ENCODE measurements around the gene RPS6KA5.
"Not testable (repeated sequence)": the region's sequence is repeated elsewhere in the genome, so short reads cannot be mapped to it uniquely, and the experiment has no call there.

The RPS6KA5 gene

GRCh38 chr14:91060351-91061055 lies at the start of gene RPS6KA5:
Gene RPS6KA5, minus strand, starts transcription at chr14:91060641. Its CDS starts 207 bp downstream, at chr14:91060434.
- peak; percentile 100 for DNase-seq

GRCh38 chr14:91108941-91109611 lies 48.6 kb upstream of the RPS6KA5 start:
- no peak for DNase-seq

GRCh38 chr14:91103116-91103515 lies 42.7 kb upstream of the RPS6KA5 start:
- peak in 1 of 2 donors; percentile 52 for DNase-seq

GRCh38 chr14:91100102-91100501 lies 39.7 kb upstream of the RPS6KA5 start:
- DNase-seq: no peak

DNA sequence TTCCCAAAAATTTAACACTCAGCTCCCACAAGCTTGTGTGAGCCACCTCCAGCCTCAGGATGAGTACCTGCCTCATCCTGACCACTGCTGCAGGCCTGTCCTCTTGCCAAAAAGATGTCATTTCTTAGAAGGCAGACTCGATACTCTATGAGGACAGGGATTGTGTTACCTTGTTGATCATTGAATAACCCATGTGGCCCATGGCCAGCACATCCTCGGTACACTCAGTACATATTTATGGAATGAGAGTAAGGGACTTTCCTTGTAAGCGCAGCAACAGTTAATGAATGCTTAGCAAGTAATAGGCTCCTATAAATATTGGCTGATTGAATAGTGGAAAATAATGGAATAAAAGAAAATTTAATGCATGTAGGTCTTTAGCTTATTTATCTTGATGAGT lies 38.1 kb upstream of the RPS6KA5 start:
- no peak for DNase-seq

GRCh38 chr14:91097657-91098056 lies 37.2 kb upstream of the RPS6KA5 start:
- not testable (repeated sequence) for DNase-seq

DNA sequence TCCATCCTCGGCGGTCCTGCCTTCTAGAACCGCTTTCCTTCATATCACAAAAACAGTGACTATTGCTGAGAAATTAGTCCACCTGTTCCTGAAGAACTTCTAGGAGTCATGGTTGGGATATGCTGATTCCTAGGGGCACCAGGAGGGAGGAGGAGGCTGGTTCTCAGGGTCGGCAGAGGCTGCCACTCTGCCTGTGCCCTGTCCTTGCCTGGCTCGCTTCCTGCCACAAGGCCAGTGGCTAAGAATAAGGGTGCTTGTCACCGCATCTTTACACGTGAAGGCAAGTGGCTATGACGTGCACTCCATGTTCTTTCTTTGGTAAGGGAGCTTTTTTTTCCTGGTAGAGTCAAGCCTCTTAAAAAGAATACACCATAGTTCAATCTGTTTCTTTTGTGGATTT lies 34.7 kb upstream of the RPS6KA5 start:
- DNase-seq: no peak

- DNase-seq: no peak
These were observed 34.3 kb upstream of the RPS6KA5 start for GRCh38 chr14:91094772-91095171.

DNA sequence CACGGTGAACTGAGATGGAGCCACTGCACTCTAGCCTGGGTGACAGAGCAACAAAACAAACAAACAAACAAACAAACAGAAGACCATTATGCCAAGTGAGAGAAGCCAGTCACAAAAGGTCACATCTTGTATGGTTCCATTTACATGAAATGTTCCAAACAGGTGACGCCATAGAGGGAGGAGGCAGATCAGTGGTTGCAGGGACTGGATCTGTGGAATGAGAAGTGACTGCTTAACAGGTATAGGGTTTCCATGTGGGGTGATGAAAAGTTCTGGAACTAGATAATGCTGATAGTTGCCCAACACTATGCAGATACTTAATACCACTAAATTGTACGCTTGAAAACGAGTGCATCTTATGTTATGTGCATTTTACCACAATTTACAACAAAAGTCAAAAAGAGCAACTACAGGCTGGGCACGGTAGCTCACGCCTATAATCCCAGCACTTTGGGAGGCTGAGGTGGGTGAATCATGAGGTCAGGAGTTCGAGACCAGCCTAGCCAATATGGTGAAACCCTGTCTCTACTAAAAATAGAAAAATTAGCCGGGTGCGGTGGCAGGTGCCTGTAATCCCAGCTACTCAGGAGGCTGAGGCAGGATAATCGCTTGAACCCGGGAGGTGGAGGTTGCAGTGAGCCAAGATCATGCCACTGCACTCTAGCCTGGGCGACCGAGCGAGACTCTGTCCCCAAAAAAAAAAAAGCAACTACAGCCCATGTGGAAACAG lies 33.5 kb upstream of the RPS6KA5 start:
- not testable (repeated sequence) for DNase-seq

GRCh38 chr14:91092073-91092472 lies 31.6 kb upstream of the RPS6KA5 start:
- DNase-seq: no peak

DNA sequence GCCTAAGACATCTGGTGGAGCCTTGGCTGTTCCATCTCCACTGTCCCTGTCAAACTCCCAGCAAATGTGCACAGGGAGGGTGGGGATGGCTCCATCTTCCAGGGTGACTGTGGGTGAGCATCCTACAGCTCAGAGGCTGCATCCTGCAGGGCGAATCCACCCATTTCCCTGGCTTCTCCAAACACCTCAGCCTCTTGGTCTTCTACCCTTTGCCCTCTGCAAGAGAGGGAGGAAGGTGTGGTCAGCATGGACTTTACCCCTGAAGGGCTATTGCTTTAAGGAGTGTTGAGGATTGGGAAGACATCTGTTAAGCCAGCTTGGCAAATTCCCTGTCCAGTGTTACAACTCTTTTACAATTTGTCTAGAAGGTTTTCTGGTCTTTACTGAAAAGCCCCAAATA lies 30.3 kb upstream of the RPS6KA5 start:
- no peak for DNase-seq

- no peak for DNase-seq
These were observed 29.6 kb upstream of the RPS6KA5 start for GRCh38 chr14:91089958-91090535.

DNA sequence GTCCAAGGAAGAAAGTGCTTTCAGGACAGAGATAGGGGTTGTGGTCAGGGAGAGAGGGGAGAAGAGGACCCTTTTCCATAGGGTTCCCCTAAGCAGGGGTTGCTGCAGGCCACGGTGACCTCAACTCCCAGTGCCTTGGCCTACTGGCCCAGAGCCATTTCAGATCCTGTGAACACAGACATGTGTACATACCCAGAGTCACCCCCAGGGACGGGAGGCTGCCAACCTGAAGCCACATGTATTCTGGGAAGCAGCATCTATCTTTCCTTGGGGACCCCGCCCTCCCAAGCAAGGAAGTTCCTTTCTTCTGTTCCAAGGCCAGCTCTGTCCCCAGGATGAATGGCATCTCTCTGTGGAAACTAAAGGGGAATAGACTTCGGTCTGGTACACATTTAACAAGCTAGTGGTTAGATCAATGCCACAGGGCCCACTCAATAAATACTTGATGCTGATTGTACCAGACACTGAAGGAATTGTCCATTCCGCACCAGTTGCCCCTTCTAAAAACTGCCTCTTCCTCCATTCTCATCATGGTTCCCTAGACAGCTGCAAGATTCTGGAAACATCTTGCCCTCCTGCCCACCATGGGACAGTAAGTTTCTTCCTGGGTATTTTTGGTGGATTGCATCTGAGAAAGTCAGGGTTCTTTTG lies 28.3 kb upstream of the RPS6KA5 start:
- no peak for DNase-seq

DNA sequence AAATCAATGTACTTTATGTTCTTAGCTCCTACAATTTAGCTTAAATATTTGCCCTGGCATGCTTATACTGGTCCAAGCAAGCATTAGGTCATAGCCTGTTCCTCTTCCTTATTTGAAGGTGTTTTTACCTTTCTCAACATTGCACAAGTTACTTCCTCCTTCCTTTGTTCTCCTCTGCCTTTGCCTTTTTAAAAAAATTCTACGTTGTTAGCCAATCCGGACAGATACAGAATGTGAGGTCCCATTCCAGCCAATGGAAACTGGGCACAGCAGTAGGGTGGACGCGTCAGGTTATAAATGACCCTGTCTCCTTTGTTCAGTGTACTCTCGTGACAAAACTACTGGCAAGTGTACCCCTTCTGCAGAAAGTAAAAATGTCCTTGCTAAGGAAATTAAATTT lies 27.0 kb upstream of the RPS6KA5 start:
- not testable (repeated sequence) for DNase-seq

- DNase-seq: no peak
These were observed 24.1 kb upstream of the RPS6KA5 start for GRCh38 chr14:91084516-91084915.

DNA sequence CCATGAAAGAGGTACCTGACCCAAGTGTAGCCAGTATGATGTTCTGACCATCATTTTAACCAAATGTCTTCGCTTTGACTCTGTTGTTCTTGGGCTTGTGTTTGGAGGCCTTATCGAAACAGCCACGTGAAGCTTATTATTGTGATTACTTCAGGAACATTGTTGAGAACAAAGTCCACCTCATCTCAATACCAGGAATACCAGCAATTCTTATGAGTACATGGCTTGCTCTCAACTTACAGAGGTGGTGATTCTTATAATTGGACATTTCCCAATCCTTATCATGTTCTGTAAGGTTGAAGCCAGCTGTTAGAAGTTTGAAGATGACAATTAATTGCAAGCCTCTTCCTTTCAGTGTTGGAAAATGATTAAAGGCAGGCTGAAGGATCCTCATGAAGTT lies 21.8 kb upstream of the RPS6KA5 start:
- DNase-seq: no peak

DNA sequence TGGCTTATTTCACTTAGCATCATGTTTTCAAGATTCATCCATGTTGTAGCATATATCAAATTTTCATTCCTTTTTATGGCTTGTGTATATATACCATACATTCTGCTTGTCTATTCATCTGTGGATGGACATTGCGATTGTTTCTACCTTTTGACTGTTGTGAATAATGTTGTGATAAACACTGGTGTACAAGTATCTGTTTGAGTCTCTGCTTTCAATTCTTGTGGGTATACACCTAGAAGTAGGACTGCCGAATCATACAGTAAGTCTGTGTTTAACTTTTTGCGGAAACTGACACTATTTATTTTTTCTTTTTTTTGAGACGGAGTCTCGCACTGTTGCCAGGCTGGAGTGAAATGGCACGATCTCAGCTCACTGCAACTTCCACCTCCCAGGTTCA lies 19.6 kb upstream of the RPS6KA5 start:
- no peak for DNase-seq

DNA sequence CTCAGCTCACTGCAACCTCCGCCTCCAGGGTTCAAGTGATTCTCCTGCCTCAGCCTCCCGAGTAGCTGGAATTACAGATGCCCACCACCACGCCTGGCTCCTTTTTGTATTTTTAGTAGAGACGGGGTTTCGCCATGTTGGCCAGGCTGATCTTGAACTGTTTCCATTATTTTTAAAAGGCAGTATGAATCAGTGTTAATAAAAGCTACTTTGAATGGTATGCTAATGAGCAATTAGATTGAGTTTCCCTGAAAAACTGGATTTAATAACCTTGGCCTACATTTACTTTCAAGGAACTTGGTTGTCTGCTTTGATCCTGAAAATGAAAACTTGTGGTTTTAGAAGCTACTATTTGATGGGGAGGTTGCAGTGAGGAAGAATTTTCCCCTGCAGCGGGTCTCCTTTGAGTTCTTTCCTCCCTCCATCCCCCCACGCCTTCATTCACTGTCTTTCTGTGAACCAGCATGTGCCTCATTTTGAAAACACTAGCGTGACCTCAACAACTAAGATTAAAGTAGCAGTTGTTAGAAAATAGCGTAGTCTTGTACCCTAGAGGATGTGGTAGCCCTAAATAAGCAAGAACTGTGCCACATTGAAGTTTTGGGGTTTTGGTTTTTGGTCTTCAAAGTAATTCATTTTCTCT lies 17.8 kb upstream of the RPS6KA5 start:
- no peak for DNase-seq

- no peak for DNase-seq
These were observed 15.1 kb upstream of the RPS6KA5 start for GRCh38 chr14:91075553-91075952.

DNA sequence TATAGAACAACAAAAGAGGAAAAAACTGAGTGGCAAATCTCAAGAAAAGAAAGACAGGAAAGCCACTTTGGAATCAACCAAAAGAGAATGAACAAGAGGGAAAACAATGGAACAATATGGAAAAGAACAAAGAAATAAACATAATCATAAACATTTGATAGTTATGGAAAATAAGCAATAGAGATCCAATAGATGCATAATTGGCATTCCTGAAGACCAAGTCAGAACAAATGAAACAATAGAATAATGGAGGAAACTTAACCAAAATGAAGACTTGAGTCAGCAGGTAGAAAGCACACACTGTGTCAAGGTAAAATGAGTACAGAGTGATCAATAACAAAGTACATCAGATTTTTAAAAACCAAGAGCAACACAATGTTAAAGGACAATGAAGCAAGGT lies 10.1 kb upstream of the RPS6KA5 start:
- DNase-seq: no peak

DNA sequence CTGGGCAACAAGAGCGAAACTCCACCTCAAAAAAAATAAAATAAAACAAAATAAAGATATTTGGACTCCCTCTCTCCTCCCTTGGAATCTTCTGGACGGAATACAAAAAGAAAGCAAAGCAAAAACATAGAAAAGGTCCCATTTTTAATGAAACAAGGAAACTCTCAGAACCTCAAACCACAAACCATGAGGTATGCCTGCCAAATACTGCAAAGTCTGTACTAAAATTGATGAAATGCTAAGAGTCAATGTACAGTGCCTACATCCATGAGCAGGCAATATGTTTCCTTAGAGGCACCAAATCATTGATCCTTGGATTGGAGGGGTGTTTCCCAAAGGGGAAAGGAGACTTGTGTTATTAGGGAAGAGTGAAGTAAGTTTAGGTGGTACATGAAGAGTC lies 8.2 kb upstream of the RPS6KA5 start:
- DNase-seq: no peak

- DNase-seq: no peak
These were observed 6.7 kb upstream of the RPS6KA5 start for GRCh38 chr14:91067186-91067585.

Measured in hippocampal formation (tissue), 2 donors.